Measurements from ENCODE around the gene OLFM1.
"Not testable (repeated sequence)": the region's sequence is repeated elsewhere in the genome, so short reads cannot be mapped to it uniquely, and the experiment has no call there.

OLFM1 gene

GRCh38 chr9:135050072-135050990 lies 37.1 kb upstream of the OLFM1 start:
- peaks cover 25% of the 10 kb centered on the region for H3K27me3 Mint-ChIP-seq
- no peak overlapping the region for H3K4me3 Mint-ChIP-seq
- H3K27ac Mint-ChIP-seq = no peak overlapping the region
- no peaks in the 10 kb centered on the region for H3K4me1 Mint-ChIP-seq (ENCODE audit: low read depth)
- no peaks in the 10 kb centered on the region for H3K36me3 Mint-ChIP-seq
- H3K9me3 Mint-ChIP-seq (ENCODE audit: low read depth) = no peaks in the 10 kb centered on the region

- no peak overlapping the region for H3K27ac Mint-ChIP-seq
These were observed 36.0 kb upstream of the OLFM1 start for GRCh38 chr9:135051316-135052038.

GRCh38 chr9:135053133-135053532 lies 34.3 kb upstream of the OLFM1 start:
- H3K36me3 Mint-ChIP-seq = no peaks in the 10 kb centered on the region
- H3K4me3 Mint-ChIP-seq = no peak overlapping the region
- H3K27me3 Mint-ChIP-seq = peaks cover 30% of the 10 kb centered on the region
- H3K4me1 Mint-ChIP-seq (ENCODE audit: low read depth) = no peaks in the 10 kb centered on the region
- H3K27ac Mint-ChIP-seq = no peak overlapping the region
- no peaks in the 10 kb centered on the region for H3K9me3 Mint-ChIP-seq (ENCODE audit: low read depth)

More at GRCh38 chr9:135051316-135052038, 36.0 kb upstream of the OLFM1 start:
- H3K36me3 Mint-ChIP-seq = no peaks in the 10 kb centered on the region
- peaks cover 28% of the 10 kb centered on the region for H3K27me3 Mint-ChIP-seq
- H3K4me1 Mint-ChIP-seq (ENCODE audit: low read depth) = no peaks in the 10 kb centered on the region
- no peak overlapping the region for H3K4me3 Mint-ChIP-seq
- H3K9me3 Mint-ChIP-seq (ENCODE audit: low read depth) = no peaks in the 10 kb centered on the region

GRCh38 chr9:135055181-135055580 lies 32.3 kb upstream of the OLFM1 start:
- H3K4me3 Mint-ChIP-seq = no peak overlapping the region
- no peaks in the 10 kb centered on the region for H3K4me1 Mint-ChIP-seq (ENCODE audit: low read depth)
- no peaks in the 10 kb centered on the region for H3K9me3 Mint-ChIP-seq (ENCODE audit: low read depth)
- no peaks in the 10 kb centered on the region for H3K36me3 Mint-ChIP-seq
- peaks cover 30% of the 10 kb centered on the region for H3K27me3 Mint-ChIP-seq
- no peak overlapping the region for H3K27ac Mint-ChIP-seq

- Mint-ChIP-seq H3K27ac (no peak overlapping the region), H3K4me3 (no peak overlapping the region), H3K9me3 (ENCODE audit: low read depth) (no peaks in the 10 kb centered on the region), H3K4me1 (ENCODE audit: low read depth) (no peaks in the 10 kb centered on the region), H3K36me3 (no peaks in the 10 kb centered on the region), H3K27me3 (peaks cover 24% of the 10 kb centered on the region)
These were observed 30.9 kb upstream of the OLFM1 start for GRCh38 chr9:135056541-135056940.

GRCh38 chr9:135060461-135061116 lies 26.9 kb upstream of the OLFM1 start:
- Mint-ChIP-seq H3K4me1 (ENCODE audit: low read depth) (no peaks in the 10 kb centered on the region), H3K4me3 (no peak overlapping the region), H3K27me3 (peaks cover 7% of the 10 kb centered on the region), H3K36me3 (no peaks in the 10 kb centered on the region), H3K9me3 (ENCODE audit: low read depth) (peaks cover 16% of the 10 kb centered on the region), H3K27ac (no peak overlapping the region)

GRCh38 chr9:135061441-135061840 lies 26.0 kb upstream of the OLFM1 start:
- Mint-ChIP-seq H3K27ac (no peak overlapping the region), H3K36me3 (no peaks in the 10 kb centered on the region), H3K27me3 (peaks cover 10% of the 10 kb centered on the region), H3K4me1 (ENCODE audit: low read depth) (no peaks in the 10 kb centered on the region), H3K4me3 (no peak overlapping the region), H3K9me3 (ENCODE audit: low read depth) (peaks cover 16% of the 10 kb centered on the region)

GRCh38 chr9:135062254-135062653 lies 25.2 kb upstream of the OLFM1 start:
- no peak overlapping the region for H3K4me3 Mint-ChIP-seq
- no peak overlapping the region for H3K27ac Mint-ChIP-seq
- no peaks in the 10 kb centered on the region for H3K36me3 Mint-ChIP-seq
- H3K4me1 Mint-ChIP-seq (ENCODE audit: low read depth) = no peaks in the 10 kb centered on the region
- H3K9me3 Mint-ChIP-seq (ENCODE audit: low read depth) = peaks cover 16% of the 10 kb centered on the region
- peaks cover 8% of the 10 kb centered on the region for H3K27me3 Mint-ChIP-seq

GRCh38 chr9:135063466-135063865 lies 24.0 kb upstream of the OLFM1 start:
- not testable (repeated sequence) for H3K4me1 Mint-ChIP-seq (ENCODE audit: low read depth); H3K36me3 Mint-ChIP-seq; H3K27ac Mint-ChIP-seq; H3K4me3 Mint-ChIP-seq; H3K27me3 Mint-ChIP-seq
- H3K9me3 Mint-ChIP-seq (ENCODE audit: low read depth) = peaks cover 16% of the 10 kb centered on the region

- not testable (repeated sequence) for H3K36me3 Mint-ChIP-seq; H3K4me1 Mint-ChIP-seq (ENCODE audit: low read depth); H3K4me3 Mint-ChIP-seq; H3K27ac Mint-ChIP-seq; H3K27me3 Mint-ChIP-seq
- H3K9me3 Mint-ChIP-seq (ENCODE audit: low read depth) = peaks cover 16% of the 10 kb centered on the region
These were observed 23.6 kb upstream of the OLFM1 start for GRCh38 chr9:135063888-135064287.

GRCh38 chr9:135065151-135065550 lies 22.3 kb upstream of the OLFM1 start:
- Mint-ChIP-seq H3K4me1 (ENCODE audit: low read depth) (no peaks in the 10 kb centered on the region), H3K27me3 (peaks cover 12% of the 10 kb centered on the region), H3K9me3 (ENCODE audit: low read depth) (peaks cover 16% of the 10 kb centered on the region), H3K4me3 (no peak overlapping the region), H3K27ac (no peak overlapping the region), H3K36me3 (no peaks in the 10 kb centered on the region)

GRCh38 chr9:135065804-135066203 lies 21.7 kb upstream of the OLFM1 start:
- Mint-ChIP-seq H3K9me3 (ENCODE audit: low read depth) (peaks cover 16% of the 10 kb centered on the region), H3K4me3 (no peak overlapping the region), H3K27me3 (peaks cover 12% of the 10 kb centered on the region), H3K27ac (no peak overlapping the region), H3K4me1 (ENCODE audit: low read depth) (no peaks in the 10 kb centered on the region), H3K36me3 (no peaks in the 10 kb centered on the region)

- peaks cover 16% of the 10 kb centered on the region for H3K9me3 Mint-ChIP-seq (ENCODE audit: low read depth)
- no peaks in the 10 kb centered on the region for H3K36me3 Mint-ChIP-seq
- H3K27ac Mint-ChIP-seq = no peak overlapping the region
- no peak overlapping the region for H3K4me3 Mint-ChIP-seq
- peaks cover 12% of the 10 kb centered on the region for H3K27me3 Mint-ChIP-seq
- no peaks in the 10 kb centered on the region for H3K4me1 Mint-ChIP-seq (ENCODE audit: low read depth)
These were observed 21.2 kb upstream of the OLFM1 start for GRCh38 chr9:135066291-135066690.

- Mint-ChIP-seq H3K27me3 (peaks cover 12% of the 10 kb centered on the region), H3K4me1 (ENCODE audit: low read depth) (no peaks in the 10 kb centered on the region), H3K36me3 (no peaks in the 10 kb centered on the region), H3K27ac (no peak overlapping the region), H3K9me3 (ENCODE audit: low read depth) (peaks cover 16% of the 10 kb centered on the region), H3K4me3 (no peak overlapping the region)
These were observed 20.3 kb upstream of the OLFM1 start for GRCh38 chr9:135067096-135067710.

Measured in activated naive CD8-positive, alpha-beta T cell (primary cell).